Measurements from ENCODE around the gene FIS1.

Gene FIS1

DNA sequence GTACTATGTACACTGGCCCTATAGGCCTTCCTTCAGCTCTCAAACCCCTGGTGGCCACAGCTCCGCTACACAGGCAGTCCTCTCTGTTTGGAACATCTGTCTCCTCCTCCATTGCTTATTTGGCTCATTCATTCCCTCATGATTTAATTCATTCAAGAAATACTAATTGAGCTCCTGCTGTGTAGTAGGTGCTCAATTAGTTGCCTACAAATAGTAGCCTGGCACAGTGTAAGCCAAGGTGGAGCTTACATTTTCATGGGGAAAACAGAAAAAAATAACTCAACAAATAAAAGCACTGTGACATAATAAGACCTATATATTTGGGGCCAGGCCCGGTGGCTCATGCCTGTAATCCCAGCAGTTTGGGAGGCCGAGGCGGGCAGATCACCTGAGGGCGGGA is 3.4 kb upstream of the FIS1 start:
- TF ChIP-seq JUND (IDR thresholded peaks at IDR 0.05; ENCODE audit: low read depth), result no peak
- DNase-seq (ENCODE audit: low read depth in 1 of 2, low spot score in 1 of 2), result no peak
- in situ Hi-C loops (cut with HindIII; ENCODE audit: low pct_unique_long_range_greater_than_20kb, low sequenced_read_pairs), result no loop called here

GRCh38 chr7:101245147-101245668 is 327 bp upstream of the FIS1 start:
- DNase-seq (ENCODE audit: low read depth in 1 of 2, low spot score in 1 of 2), result no peak
- in situ Hi-C loops (cut with HindIII; ENCODE audit: low pct_unique_long_range_greater_than_20kb, low sequenced_read_pairs), result no loop called here
- TF ChIP-seq JUND (IDR thresholded peaks at IDR 0.05; ENCODE audit: low read depth), result no peak

DNA sequence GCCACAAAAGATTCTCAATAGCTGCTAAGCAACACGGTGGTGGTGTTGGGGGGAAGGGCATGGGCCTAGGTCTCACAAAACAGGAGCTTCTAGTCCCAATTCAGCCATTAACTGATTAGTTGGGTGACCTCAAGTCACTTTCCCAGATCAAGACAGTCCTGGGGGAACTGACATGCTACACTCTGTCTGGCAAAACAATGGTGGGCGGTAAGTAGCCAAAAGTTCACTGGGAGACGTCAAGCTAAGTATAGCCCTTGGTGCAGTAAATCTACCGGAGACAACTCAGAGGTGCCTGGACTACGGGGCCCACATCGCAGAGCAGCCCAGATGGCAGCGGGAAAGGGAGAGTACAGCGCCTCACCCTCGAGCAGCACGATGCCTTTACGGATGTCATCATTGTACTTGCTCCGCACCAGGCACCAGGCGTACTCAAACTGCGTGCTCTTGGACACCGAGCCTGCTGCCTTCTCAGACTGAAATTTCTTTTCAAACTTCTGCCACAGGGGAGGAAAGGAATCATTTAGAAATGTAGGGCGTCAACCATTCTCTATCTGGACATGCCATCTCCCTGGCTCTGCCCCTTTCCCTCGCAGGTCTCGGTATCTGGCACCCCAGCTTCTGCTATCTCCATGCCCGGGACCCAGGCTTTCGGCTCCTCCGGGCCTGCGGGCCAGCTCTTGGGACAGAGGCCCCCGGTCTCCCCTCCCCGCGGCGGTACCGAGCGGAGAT is 1.1 kb downstream of the FIS1 start:
- in situ Hi-C loops (cut with HindIII; ENCODE audit: low pct_unique_long_range_greater_than_20kb, low sequenced_read_pairs), result no loop called here
- no peak for DNase-seq (ENCODE audit: low read depth in 1 of 2, low spot score in 1 of 2)
- TF ChIP-seq JUND (IDR thresholded peaks at IDR 0.05; ENCODE audit: low read depth), result no peak

GRCh38 chr7:101241443-101242349 is 3.2 kb downstream of the FIS1 start:
- no peak for TF ChIP-seq JUND (IDR thresholded peaks at IDR 0.05; ENCODE audit: low read depth)
- no peak for DNase-seq (ENCODE audit: low read depth in 1 of 2, low spot score in 1 of 2)
- in situ Hi-C loops (cut with HindIII; ENCODE audit: low pct_unique_long_range_greater_than_20kb, low sequenced_read_pairs), result no loop called here

- no peak for TF ChIP-seq JUND (IDR thresholded peaks at IDR 0.05; ENCODE audit: low read depth)
- in situ Hi-C loops (cut with HindIII; ENCODE audit: low pct_unique_long_range_greater_than_20kb, low sequenced_read_pairs), result no loop called here
- no peak for DNase-seq (ENCODE audit: low read depth in 1 of 2, low spot score in 1 of 2)
Measured at GRCh38 chr7:101241015-101241363, 3.9 kb downstream of the FIS1 start.

GRCh38 chr7:101240226-101241014 is 4.5 kb downstream of the FIS1 start:
- in situ Hi-C loops (cut with HindIII; ENCODE audit: low pct_unique_long_range_greater_than_20kb, low sequenced_read_pairs), result no loop called here
- TF ChIP-seq JUND (IDR thresholded peaks at IDR 0.05; ENCODE audit: low read depth), result no peak
- no peak for DNase-seq (ENCODE audit: low read depth in 1 of 2, low spot score in 1 of 2)

- in situ Hi-C loops (cut with HindIII; ENCODE audit: low pct_unique_long_range_greater_than_20kb, low sequenced_read_pairs), result no loop called here
- DNase-seq (ENCODE audit: low read depth in 1 of 2, low spot score in 1 of 2), result no peak
- TF ChIP-seq JUND (IDR thresholded peaks at IDR 0.05; ENCODE audit: low read depth), result no peak
Measured at GRCh38 chr7:101239951-101240220, 5.0 kb downstream of the FIS1 start.

DNA sequence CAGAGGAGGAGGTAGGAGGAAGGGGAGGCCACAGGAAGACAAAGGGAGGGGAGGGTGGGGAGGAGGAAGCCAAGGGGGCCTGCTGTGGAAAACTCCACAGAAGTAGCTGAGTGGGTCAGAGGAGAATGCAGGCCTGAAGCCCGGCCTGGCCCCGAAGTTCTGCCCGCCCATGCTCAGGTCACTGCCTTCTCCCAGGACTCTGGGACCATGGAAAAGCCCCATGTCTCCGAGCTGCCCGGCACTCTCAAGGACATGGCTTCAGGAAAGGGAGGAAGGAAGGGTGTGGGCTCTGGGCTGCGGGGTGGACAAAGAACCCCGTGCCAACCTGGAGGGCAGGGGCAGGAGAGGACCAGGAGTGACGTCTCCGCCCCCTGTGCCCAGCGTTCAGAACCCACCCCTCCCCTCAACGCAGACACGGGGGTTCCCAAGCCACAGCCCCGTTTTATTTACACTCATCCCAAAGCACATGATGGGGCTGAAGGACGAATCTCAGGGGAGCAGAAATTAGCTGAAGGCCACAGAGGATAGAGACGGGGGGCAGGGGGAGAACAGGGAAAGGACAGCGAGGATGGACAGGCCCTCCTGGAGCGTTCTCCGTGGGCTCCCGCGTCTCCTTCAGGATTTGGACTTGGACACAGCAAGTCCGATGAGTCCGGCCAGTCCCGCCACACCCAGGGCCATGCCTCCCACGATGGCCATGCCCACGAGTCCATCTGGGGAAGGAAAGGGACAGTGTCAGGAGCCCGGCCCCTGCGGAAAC is 5.5 kb downstream of the FIS1 start:
- in situ Hi-C loops (cut with HindIII; ENCODE audit: low pct_unique_long_range_greater_than_20kb, low sequenced_read_pairs), result no loop called here
- no peak for TF ChIP-seq JUND (IDR thresholded peaks at IDR 0.05; ENCODE audit: low read depth)
- DNase-seq (ENCODE audit: low read depth in 1 of 2, low spot score in 1 of 2), result no peak

DNA sequence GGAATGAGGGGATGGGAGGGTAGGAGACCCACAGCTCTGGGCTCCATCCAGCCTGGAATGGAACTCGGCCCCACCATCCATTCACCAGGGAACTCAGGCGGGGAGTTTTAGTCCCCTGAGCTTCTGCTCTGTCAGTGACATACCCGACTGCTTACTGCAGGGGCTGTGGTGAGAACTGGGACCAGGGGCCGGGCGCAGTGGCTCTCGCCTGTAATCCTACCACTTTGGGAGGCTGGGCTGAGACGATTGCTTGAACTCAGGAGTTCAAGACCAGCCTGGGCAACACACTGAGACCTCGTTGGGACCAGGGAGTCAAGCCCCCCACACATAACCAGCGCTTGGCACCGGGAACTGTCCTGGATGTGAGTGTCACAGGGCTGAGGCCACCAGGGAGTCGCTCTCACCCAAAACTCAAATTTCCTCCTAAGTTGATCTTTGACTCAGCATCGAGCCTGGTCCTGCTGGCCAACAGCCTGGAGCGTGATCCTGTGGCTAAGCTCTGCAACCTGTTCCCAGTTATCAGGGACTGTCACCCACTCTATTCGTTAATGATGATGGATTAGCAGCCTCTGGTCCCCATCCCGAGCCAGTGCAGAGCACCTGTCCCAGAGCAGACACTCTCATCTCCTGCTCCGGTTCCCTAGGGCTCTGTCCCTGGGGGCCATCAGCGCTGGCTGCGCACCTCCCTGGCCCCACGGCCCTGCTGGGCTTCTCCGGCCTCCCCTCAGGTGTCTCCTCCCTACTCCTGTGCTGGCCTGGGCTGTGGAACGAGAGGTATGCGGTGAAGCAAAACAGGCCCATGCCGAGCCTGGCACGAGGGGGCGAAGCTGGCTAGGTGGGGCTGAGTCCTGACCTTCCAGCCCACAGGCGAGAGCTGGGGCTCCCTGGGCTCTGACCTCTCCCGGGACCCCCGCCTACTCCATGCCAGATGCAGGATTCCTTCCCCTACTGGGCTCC is 6.4 kb downstream of the FIS1 start:
- in situ Hi-C loops (cut with HindIII; ENCODE audit: low pct_unique_long_range_greater_than_20kb, low sequenced_read_pairs), result no loop called here
- DNase-seq (ENCODE audit: low read depth in 1 of 2, low spot score in 1 of 2), result no peak

DNA sequence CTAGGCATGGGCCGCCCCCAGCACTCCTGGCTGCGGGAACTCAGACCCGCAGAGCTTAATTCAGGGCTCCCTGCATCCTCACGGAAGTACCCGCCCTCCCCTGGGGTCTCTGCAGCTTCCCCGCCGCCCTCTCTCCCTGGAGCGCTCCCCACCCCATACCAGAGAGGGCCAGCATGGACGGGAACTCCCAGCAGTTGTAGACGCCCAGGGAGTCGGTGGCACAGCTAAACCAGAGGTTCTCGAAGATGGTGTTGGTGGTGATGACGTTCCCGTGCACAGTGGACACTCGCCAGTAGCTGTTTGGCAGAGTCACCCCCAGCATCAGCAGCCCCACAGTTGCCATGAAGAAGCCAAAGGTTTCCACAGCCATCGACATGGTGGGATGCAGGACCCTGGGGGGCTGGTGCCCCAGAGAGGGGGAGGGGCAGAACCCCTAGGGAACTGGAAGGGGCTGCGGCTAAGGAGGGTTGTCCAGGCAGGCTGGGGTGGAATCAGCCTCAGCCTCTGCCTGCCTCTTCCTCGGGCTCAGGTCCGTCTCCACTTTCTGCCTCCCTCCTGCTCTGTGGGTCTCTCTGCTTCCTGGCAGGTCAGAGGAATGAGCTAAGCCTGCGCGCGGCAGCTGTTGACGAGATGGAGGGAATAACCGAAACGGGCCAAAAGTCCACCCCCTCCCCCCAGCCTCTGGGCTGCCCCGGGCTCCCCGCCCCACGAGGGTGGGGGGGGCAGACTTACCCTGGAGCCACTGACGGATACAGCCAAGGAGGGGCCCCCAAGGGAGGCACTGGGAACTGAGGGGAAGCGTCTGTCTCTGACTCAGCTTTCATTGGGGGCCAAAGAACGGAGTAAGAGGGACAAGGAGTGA is 7.4 kb downstream of the FIS1 start, which contains the start of gene CLDN15:
Gene CLDN15, minus strand, starts transcription at position 597 of the 862 bp plus-strand sequence. Its CDS starts 221 bp downstream, at position 376.
- TF ChIP-seq JUND (IDR thresholded peaks at IDR 0.05; ENCODE audit: low read depth), result no peak
- in situ Hi-C loops (cut with HindIII; ENCODE audit: low pct_unique_long_range_greater_than_20kb, low sequenced_read_pairs), result no loop called here
- DNase-seq (ENCODE audit: low read depth in 1 of 2, low spot score in 1 of 2), result no peak

More for the DNA sequence above, 6.4 kb downstream of the FIS1 start:
- TF ChIP-seq JUND (IDR thresholded peaks at IDR 0.05; ENCODE audit: low read depth), result no peak

Measured in T47D (cell line).